A549 (cell line): ENCODE results near the gene ADAMTS14. TPM values are rescaled to one million over a fixed set of nuclear protein-coding genes. Genes with fewer than 3 reads are reported as not detected.

Source experiments
- ATAC-seq, 2 experiments: fragments of 200-7000 bp in 1 of 2; fragments of >200 bp in 1 of 2; cut with Nextera tagmentation in 1 of 2; cut with Tn5 transposase in 1 of 2; 3 replicates each; pipeline versions ENCODE4 v1.8.0 to v1.9.1; 2018 to 2020; ENCODE audit warnings: mild to moderate bottlenecking in 1 of 2, moderate library complexity in 1 of 2
- CTCF ChIA-PET: fragments of 300-600 bp; sonication (Branson Sonifier 250); formaldehyde crosslinking; extraction: SDS; loops from one replicate; lab custom pipeline; 2021; ENCODE audit warnings: antibody characterized with exemption, inconsistent platforms; lab: Yijun Ruan, JAX
- POLR2A ChIA-PET: fragments of 350-600 bp; formaldehyde crosslinking; extraction: SDS; loops from one replicate; lab custom pipeline; 2021; ENCODE audit warnings: antibody characterized with exemption, inconsistent platforms; lab: Yijun Ruan, JAX
- DNase-seq, 2 experiments: peaks; one replicate each; pipeline versions ENCODE4 v3.0.0 to v3.0.0-alpha.2; 2011 to 2016; ENCODE audit warnings: low read depth in 1 of 2, low spot score in 1 of 2
- FAIRE-seq: peaks from 2 replicates; lab custom pipeline; 2011; peaks lifted over from hg19 to GRCh38; lab: Jason Lieb, UNC
- H3K27ac ChIP-seq, 2 experiments: fragments of >200 bp; sonication (Bioruptor Twin); formaldehyde crosslinking; 3 replicates each; pipeline ENCODE4 v1.5.1; 2016 to 2017
- H3K4me1 ChIP-seq: fragments of >200 bp; sonication (Bioruptor Twin); formaldehyde crosslinking; 3 replicates; pipeline ENCODE4 v1.6.1; 2016
- H3K4me2 ChIP-seq: fragments of >200 bp; sonication (Bioruptor Twin); formaldehyde crosslinking; 3 replicates; pipeline ENCODE4 v1.6.1; 2016
- H3K4me3 ChIP-seq: fragments of >200 bp; sonication (Bioruptor Twin); formaldehyde crosslinking; 3 replicates; pipeline ENCODE4 v1.5.1; 2016
- H3K9me3 ChIP-seq: fragments of >200 bp; sonication (Bioruptor Twin); formaldehyde crosslinking; 3 replicates; pipeline ENCODE4 v1.6.1; 2016
- CBX8 ChIP-seq: fragments of 200-600 bp; sonication (generic); IDR thresholded peaks from 2 replicates; pipeline ENCODE4 v1.6.1; 2016
- CEBPB ChIP-seq, 2 experiments: fragments of >200 bp in 1 of 2; sonication (Bioruptor Twin) in 1 of 2; formaldehyde crosslinking in 1 of 2; IDR thresholded peaks; 2 replicates each; pipeline ENCODE4 v1.6.1; 2012 to 2016
- E2F6 ChIP-seq: IDR thresholded peaks from 2 replicates; pipeline ENCODE4 v1.6.1; 2012; ENCODE audit warnings: low read depth, borderline replicate concordance
- EHMT2 ChIP-seq: fragments of 200-600 bp; sonication (generic); IDR thresholded peaks from 2 replicates; pipeline ENCODE4 v1.6.1; 2016; ENCODE audit warnings: antibody characterized with exemption, low read depth, mild to moderate bottlenecking, moderate library complexity
- ESRRA ChIP-seq: fragments of 150-350 bp; IDR thresholded peaks from 2 replicates; pipeline ENCODE4 v1.6.1; 2014; ENCODE audit warnings: mild to moderate bottlenecking, low read length, borderline replicate concordance
- FOSL2 ChIP-seq, 2 experiments: fragments of 450-650 bp in 1 of 2; fragments of >200 bp in 1 of 2; sonication (Bioruptor Twin) in 1 of 2; formaldehyde crosslinking; IDR thresholded peaks; 2 replicates each; pipeline versions ENCODE4 v1.5.0 to v1.6.1; 2016 to 2020; ENCODE audit warnings: mild to moderate bottlenecking in 1 of 2, moderate library complexity in 1 of 2
- GATA3 ChIP-seq: IDR thresholded peaks from 2 replicates; pipeline ENCODE4 v1.6.1; 2012; ENCODE audit warnings: borderline replicate concordance
- HEYL ChIP-seq: fragments of 250-450 bp; sonication (Bioruptor Pico); IDR thresholded peaks from 2 replicates; pipeline ENCODE4 v1.8.0; 2021; ENCODE audit warnings: mild to moderate bottlenecking, moderate library complexity
- HOXA7 ChIP-seq: fragments of 250-450 bp; sonication (Bioruptor Pico); IDR thresholded peaks from 2 replicates; pipeline ENCODE4 v1.5.0; 2020; ENCODE audit warnings: mild to moderate bottlenecking, moderate library complexity
- KDM5A ChIP-seq: fragments of 200-600 bp; sonication (generic); IDR thresholded peaks from 2 replicates; pipeline ENCODE4 v1.6.1; 2016; ENCODE audit warnings: antibody characterized with exemption, mild to moderate bottlenecking
- MAX ChIP-seq: IDR thresholded peaks from 2 replicates; pipeline ENCODE4 v1.6.1; 2012
- MYC ChIP-seq: IDR thresholded peaks from 2 replicates; pipeline ENCODE4 v1.6.1; 2012; ENCODE audit warnings: mild to moderate bottlenecking, inconsistent platforms, low read length, improper control_type of control experiment, borderline replicate concordance
- RARB ChIP-seq: fragments of 250-450 bp; sonication (Bioruptor Pico); IDR thresholded peaks from 2 replicates; pipeline ENCODE4 v1.8.0; 2021; ENCODE audit warnings: mild to moderate bottlenecking, moderate library complexity
- SMC3 ChIP-seq: fragments of >200 bp; sonication (Bioruptor Twin); formaldehyde crosslinking; IDR thresholded peaks from 3 replicates; pipeline ENCODE4 v1.6.1; 2018; ENCODE audit warnings: inconsistent platforms
- SREBF2 ChIP-seq: fragments of 450-650 bp; IDR thresholded peaks from 2 replicates; pipeline ENCODE4 v1.6.1; 2014; ENCODE audit warnings: mild to moderate bottlenecking, moderate library complexity
- WGBS: methylation state at CpG from one replicate; pipeline ENCODE4 v1.1.6; 2017; ENCODE audit errors: missing lambda C conversion rate; 5-methylcytosine and 5-hydroxymethylcytosine counted together
- polyA plus RNA-seq, 4 experiments: library from polyadenylated mRNA; depleted of rRNA in 3 of 4; stranded (reverse); fragments of >200 nt; fragmentation: RNase III in 1 of 4; extraction: RNeasy Plus Mini Kit Qiagen cat#74134 plus additional on column Dnase treatment in 1 of 4; gene quantifications; 2 replicates in 3 of 4; 3 replicates in 1 of 4; pipeline ENCODE4 v1.2.3, GENCODE V29; 2011 to 2017
- TF ChIP-seq, protein P1 (sequence below): fragments of 200-600 bp; sonication (generic); IDR thresholded peaks from 2 replicates; pipeline ENCODE4 v1.6.1; 2016; ENCODE audit warnings: antibody characterized with exemption, mild to moderate bottlenecking, moderate library complexity
- TF ChIP-seq, protein P2 (sequence below): fragments of >200 bp; sonication (Bioruptor Twin); formaldehyde crosslinking; IDR thresholded peaks from 3 replicates; pipeline ENCODE4 v1.5.1; 2016

ADAMTS14 gene
- polyA plus RNA-seq, 2 of the 4 experiments (the other 2 are of a cell fraction), result 0.03 TPM; not detected in 1

DNA sequence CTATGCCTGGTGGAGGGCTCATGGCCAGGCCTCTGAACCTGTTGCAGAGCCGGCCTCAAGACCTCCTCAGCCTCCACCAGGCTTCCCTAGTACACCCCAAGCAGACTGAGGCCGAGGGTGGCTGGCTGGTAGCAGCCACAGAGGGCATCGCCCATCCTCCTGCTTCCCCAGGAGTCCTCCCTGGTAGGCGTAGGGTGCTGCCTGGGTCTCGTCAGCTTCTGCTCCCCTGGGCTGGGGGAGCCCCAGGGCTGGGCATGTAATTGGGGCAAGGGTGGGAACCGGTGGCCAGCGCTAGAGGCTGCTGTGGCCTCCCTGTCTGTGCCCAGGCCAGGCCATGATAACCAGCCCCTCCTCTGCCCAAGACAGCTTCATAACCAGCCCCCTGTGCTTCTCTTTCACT, 80.3 kb downstream of the ADAMTS14 start:
- FAIRE-seq, result no peak

DNA sequence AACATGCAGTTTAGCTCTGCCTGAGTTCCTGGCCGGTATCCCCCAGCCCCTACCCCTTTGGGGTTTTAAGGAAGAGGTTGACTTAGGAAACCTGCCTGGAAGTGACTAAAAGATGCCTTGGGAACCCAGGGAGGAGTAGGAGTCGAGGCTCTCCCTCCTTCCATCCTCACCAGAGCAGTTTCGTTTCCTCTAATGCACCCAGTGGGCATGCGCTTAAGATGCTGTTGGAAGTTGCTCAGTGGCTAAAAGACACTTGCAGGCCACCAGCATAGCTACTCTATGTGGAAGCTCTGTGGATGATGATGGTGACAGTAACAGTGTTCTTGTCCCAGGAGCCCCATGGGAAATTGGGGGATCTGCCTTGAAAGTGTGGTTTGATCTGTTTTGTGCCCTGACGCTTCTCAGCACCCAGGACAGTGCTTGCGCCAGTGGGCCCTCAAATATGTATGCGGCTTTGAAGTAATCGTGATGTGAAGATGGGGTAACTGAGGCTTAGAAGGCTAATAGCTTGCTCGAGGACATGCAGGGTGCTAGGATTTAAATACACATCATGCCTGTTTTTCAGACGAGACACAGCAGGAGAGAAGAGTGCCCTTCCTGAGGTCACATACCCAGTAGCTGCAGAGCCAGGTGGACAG, 80.8 kb downstream of the ADAMTS14 start:
- FAIRE-seq, result no peak
- ChIA-PET CTCF (interaction anchor here (1.0 to 12.8 kb wide), 4 partner anchors 17 to 291 kb away, joined by 3 to 129 read pairs (median 5); no protein-coding TSS in a partner anchor), POLR2A (no interaction called here)
- ATAC-seq, result no peak
- no peak for TF ChIP-seq SREBF2
- no peak for TF ChIP-seq HOXA7 (CRISPR knock-in tag)
- no peak for TF ChIP-seq RARB (CRISPR knock-in tag)
- TF ChIP-seq, protein P1, sequence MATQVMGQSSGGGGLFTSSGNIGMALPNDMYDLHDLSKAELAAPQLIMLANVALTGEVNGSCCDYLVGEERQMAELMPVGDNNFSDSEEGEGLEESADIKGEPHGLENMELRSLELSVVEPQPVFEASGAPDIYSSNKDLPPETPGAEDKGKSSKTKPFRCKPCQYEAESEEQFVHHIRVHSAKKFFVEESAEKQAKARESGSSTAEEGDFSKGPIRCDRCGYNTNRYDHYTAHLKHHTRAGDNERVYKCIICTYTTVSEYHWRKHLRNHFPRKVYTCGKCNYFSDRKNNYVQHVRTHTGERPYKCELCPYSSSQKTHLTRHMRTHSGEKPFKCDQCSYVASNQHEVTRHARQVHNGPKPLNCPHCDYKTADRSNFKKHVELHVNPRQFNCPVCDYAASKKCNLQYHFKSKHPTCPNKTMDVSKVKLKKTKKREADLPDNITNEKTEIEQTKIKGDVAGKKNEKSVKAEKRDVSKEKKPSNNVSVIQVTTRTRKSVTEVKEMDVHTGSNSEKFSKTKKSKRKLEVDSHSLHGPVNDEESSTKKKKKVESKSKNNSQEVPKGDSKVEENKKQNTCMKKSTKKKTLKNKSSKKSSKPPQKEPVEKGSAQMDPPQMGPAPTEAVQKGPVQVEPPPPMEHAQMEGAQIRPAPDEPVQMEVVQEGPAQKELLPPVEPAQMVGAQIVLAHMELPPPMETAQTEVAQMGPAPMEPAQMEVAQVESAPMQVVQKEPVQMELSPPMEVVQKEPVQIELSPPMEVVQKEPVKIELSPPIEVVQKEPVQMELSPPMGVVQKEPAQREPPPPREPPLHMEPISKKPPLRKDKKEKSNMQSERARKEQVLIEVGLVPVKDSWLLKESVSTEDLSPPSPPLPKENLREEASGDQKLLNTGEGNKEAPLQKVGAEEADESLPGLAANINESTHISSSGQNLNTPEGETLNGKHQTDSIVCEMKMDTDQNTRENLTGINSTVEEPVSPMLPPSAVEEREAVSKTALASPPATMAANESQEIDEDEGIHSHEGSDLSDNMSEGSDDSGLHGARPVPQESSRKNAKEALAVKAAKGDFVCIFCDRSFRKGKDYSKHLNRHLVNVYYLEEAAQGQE, result no peak
- no peak for TF ChIP-seq CEBPB (IDR thresholded peaks at IDR 0.05)
- TF ChIP-seq MYC, result no peak
- TF ChIP-seq, protein P2, sequence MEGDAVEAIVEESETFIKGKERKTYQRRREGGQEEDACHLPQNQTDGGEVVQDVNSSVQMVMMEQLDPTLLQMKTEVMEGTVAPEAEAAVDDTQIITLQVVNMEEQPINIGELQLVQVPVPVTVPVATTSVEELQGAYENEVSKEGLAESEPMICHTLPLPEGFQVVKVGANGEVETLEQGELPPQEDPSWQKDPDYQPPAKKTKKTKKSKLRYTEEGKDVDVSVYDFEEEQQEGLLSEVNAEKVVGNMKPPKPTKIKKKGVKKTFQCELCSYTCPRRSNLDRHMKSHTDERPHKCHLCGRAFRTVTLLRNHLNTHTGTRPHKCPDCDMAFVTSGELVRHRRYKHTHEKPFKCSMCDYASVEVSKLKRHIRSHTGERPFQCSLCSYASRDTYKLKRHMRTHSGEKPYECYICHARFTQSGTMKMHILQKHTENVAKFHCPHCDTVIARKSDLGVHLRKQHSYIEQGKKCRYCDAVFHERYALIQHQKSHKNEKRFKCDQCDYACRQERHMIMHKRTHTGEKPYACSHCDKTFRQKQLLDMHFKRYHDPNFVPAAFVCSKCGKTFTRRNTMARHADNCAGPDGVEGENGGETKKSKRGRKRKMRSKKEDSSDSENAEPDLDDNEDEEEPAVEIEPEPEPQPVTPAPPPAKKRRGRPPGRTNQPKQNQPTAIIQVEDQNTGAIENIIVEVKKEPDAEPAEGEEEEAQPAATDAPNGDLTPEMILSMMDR, result no peak
- no peak for TF ChIP-seq GATA3
- TF ChIP-seq E2F6, result no peak
- no peak for DNase-seq
- Histone ChIP-seq H3K27ac (no peak overlapping the region), H3K9me3 (no peaks in the 10 kb centered on the region), H3K4me3 (no peak overlapping the region), H3K4me1 (no peaks in the 10 kb centered on the region), H3K4me2 (no peak overlapping the region)
- 64% methylated on average over 10 of the region's 10 CpGs for WGBS

More for the DNA sequence above, 80.3 kb downstream of the ADAMTS14 start:
- no peak overlapping the region for H3K27ac ChIP-seq
- no peaks in the 10 kb centered on the region for H3K9me3 ChIP-seq
- H3K4me1 ChIP-seq, result no peaks in the 10 kb centered on the region
- ChIA-PET POLR2A (no interaction called here), CTCF (interaction anchor here (0.6 to 12.8 kb wide), 4 partner anchors 11 to 291 kb away, joined by 3 to 129 read pairs (median 5); no protein-coding TSS in a partner anchor)
- TF ChIP-seq HEYL (CRISPR knock-in tag), result no peak
- TF ChIP-seq CBX8, result no peak
- no peak for TF ChIP-seq FOSL2 (IDR thresholded peaks at IDR 0.05)
- no peak for TF ChIP-seq FOSL2 (CRISPR knock-in tag; IDR thresholded peaks at IDR 0.05)
- no peak for TF ChIP-seq KDM5A
- no peak for TF ChIP-seq MAX
- TF ChIP-seq MYC, result no peak
- TF ChIP-seq SMC3, result no peak
- TF ChIP-seq EHMT2, result no peak
- TF ChIP-seq HOXA7 (CRISPR knock-in tag), result no peak
- no peak for TF ChIP-seq ESRRA
- H3K4me3 ChIP-seq, result no peak overlapping the region
- no peak overlapping the region for H3K4me2 ChIP-seq
- no peak for DNase-seq
- ATAC-seq, result no peak
- WGBS, result 76% methylated on average over 6 of the region's 7 CpGs
